WTC11 (cell line): ENCODE measurements around the gene MLLT1.

Source experiments
- E2F1 ChIP-seq: sonication (generic); formaldehyde crosslinking; IDR thresholded peaks from 2 replicates; pipeline ENCODE4 v1.8.0; 2022; ENCODE audit warnings: mild to moderate bottlenecking, missing genetic modification reagents
- ESRRA ChIP-seq: sonication (generic); formaldehyde crosslinking; IDR thresholded peaks from 2 replicates; pipeline ENCODE4 v1.8.1; 2022; ENCODE audit warnings: mild to moderate bottlenecking, missing genetic modification reagents, borderline replicate concordance
- USF2 ChIP-seq: sonication (generic); formaldehyde crosslinking; IDR thresholded peaks from 2 replicates; pipeline ENCODE4 v1.8.1; 2023; ENCODE audit warnings: mild to moderate bottlenecking, missing genetic modification reagents, moderate library complexity

GRCh38 chr19:6270822-6271221 is 9.0 kb downstream of the MLLT1 start:
- no peak for TF ChIP-seq USF2 (CRISPR knock-in tag)
- TF ChIP-seq ESRRA (CRISPR knock-in tag): no peak
- no peak for TF ChIP-seq E2F1 (CRISPR knock-in tag)
